ENCODE measurements around the gene SMARCB1. TPM values are rescaled to one million over a fixed set of nuclear protein-coding genes. Genes with fewer than 3 reads are reported as not detected.

The SMARCB1 gene
- total RNA-seq, 1 donor from 2014 or later = 99.8 TPM

- intact Hi-C loops (cut with micrococcal nuclease) = no loop called here
- peak overlapping the region; percentile 40 for H3K27ac Mint-ChIP-seq
Observed at GRCh38 chr22:23834793-23835483, 48.2 kb downstream of the SMARCB1 start.

GRCh38 chr22:23835484-23836144 is 48.8 kb downstream of the SMARCB1 start:
- Mint-ChIP-seq H3K4me3 (peak overlapping the region; percentile 26), H3K27ac (peak overlapping the region; percentile 40), H3K4me1 (ENCODE audit: low read depth) (peaks cover 31% of the 10 kb centered on the region), H3K27me3 (ENCODE audit: insufficient read depth) (no peaks in the 10 kb centered on the region), H3K9me3 (no peaks in the 10 kb centered on the region), H3K36me3 (ENCODE audit: low read depth) (peaks cover 10% of the 10 kb centered on the region)
- intact Hi-C loops (cut with micrococcal nuclease) = no loop called here
- DNase-seq (ENCODE audit: low spot score) = no peak

More at GRCh38 chr22:23834793-23835483, 48.2 kb downstream of the SMARCB1 start:
- Mint-ChIP-seq H3K27me3 (ENCODE audit: insufficient read depth) (no peaks in the 10 kb centered on the region), H3K9me3 (no peaks in the 10 kb centered on the region), H3K4me3 (no peak overlapping the region), H3K4me1 (ENCODE audit: low read depth) (peaks cover 29% of the 10 kb centered on the region), H3K36me3 (ENCODE audit: low read depth) (peaks cover 14% of the 10 kb centered on the region)
- no peak for DNase-seq (ENCODE audit: low spot score)

GRCh38 chr22:23836281-23836680 is 49.5 kb downstream of the SMARCB1 start:
- peaks cover 27% of the 10 kb centered on the region for H3K4me1 Mint-ChIP-seq (ENCODE audit: low read depth)
- H3K9me3 Mint-ChIP-seq = no peaks in the 10 kb centered on the region
- peak overlapping the region; percentile 69 for H3K4me3 Mint-ChIP-seq
- peak overlapping the region; percentile 23 for H3K27ac Mint-ChIP-seq
- peaks cover 6% of the 10 kb centered on the region for H3K36me3 Mint-ChIP-seq (ENCODE audit: low read depth)
- H3K27me3 Mint-ChIP-seq (ENCODE audit: insufficient read depth) = peaks cover 3% of the 10 kb centered on the region
- intact Hi-C loops (cut with micrococcal nuclease) = no loop called here
- DNase-seq (ENCODE audit: low spot score) = no peak

- H3K36me3 Mint-ChIP-seq (ENCODE audit: low read depth) = peaks cover 5% of the 10 kb centered on the region
- peaks cover 27% of the 10 kb centered on the region for H3K4me1 Mint-ChIP-seq (ENCODE audit: low read depth)
- peaks cover 3% of the 10 kb centered on the region for H3K27me3 Mint-ChIP-seq (ENCODE audit: insufficient read depth)
- DNase-seq (ENCODE audit: low spot score) = no peak
- intact Hi-C loops (cut with micrococcal nuclease) = no loop called here
- H3K9me3 Mint-ChIP-seq = no peaks in the 10 kb centered on the region
- peak overlapping the region; percentile 23 for H3K27ac Mint-ChIP-seq
- peak overlapping the region; percentile 93 for H3K4me3 Mint-ChIP-seq
Observed at GRCh38 chr22:23836692-23837495, 50.1 kb downstream of the SMARCB1 start.

GRCh38 chr22:23837496-23837859 is 50.7 kb downstream of the SMARCB1 start:
- peaks cover 27% of the 10 kb centered on the region for H3K4me1 Mint-ChIP-seq (ENCODE audit: low read depth)
- H3K27me3 Mint-ChIP-seq (ENCODE audit: insufficient read depth) = peaks cover 3% of the 10 kb centered on the region
- H3K36me3 Mint-ChIP-seq (ENCODE audit: low read depth) = peaks cover 5% of the 10 kb centered on the region
- no peak for DNase-seq (ENCODE audit: low spot score)
- intact Hi-C loops (cut with micrococcal nuclease) = no loop called here
- no peaks in the 10 kb centered on the region for H3K9me3 Mint-ChIP-seq
- no peak overlapping the region for H3K27ac Mint-ChIP-seq
- H3K4me3 Mint-ChIP-seq = peak overlapping the region; percentile 93

- peaks cover 3% of the 10 kb centered on the region for H3K27me3 Mint-ChIP-seq (ENCODE audit: insufficient read depth)
- H3K4me3 Mint-ChIP-seq = peak overlapping the region; percentile 93
- intact Hi-C loops (cut with micrococcal nuclease) = loop anchor here (2.0 kb wide), 4 partner anchors 17 to 141 kb away; partner anchors contain the start of gene SLC2A11
- H3K4me1 Mint-ChIP-seq (ENCODE audit: low read depth) = peaks cover 27% of the 10 kb centered on the region
- no peaks in the 10 kb centered on the region for H3K9me3 Mint-ChIP-seq
- H3K36me3 Mint-ChIP-seq (ENCODE audit: low read depth) = peaks cover 5% of the 10 kb centered on the region
- H3K27ac Mint-ChIP-seq = peak overlapping the region; percentile 96
- DNase-seq (ENCODE audit: low spot score) = no peak
Observed at GRCh38 chr22:23837911-23838680, 51.3 kb downstream of the SMARCB1 start.

GRCh38 chr22:23838681-23839468 is 52.1 kb downstream of the SMARCB1 start, which contains the start of gene DERL3:
DERL3 (minus strand) TSS chr22:23839006; CDS start chr22:23838987, 19 bp downstream.
- Mint-ChIP-seq H3K9me3 (no peaks in the 10 kb centered on the region), H3K36me3 (ENCODE audit: low read depth) (peaks cover 5% of the 10 kb centered on the region), H3K27me3 (ENCODE audit: insufficient read depth) (peaks cover 3% of the 10 kb centered on the region), H3K27ac (peak within 1 kb of the TSS; percentile 97), H3K4me3 (peak within 1 kb of the TSS; percentile 93), H3K4me1 (ENCODE audit: low read depth) (peaks cover 27% of the 10 kb centered on the region)
- peak; percentile 97 for DNase-seq (ENCODE audit: low spot score)
- intact Hi-C loops (cut with micrococcal nuclease) = loop anchor here (1.0 to 2.0 kb wide), 8 partner anchors 18 to 716 kb away; partner anchors contain the start of genes GUCD1, MIF, SLC2A11 and SNRPD3

- H3K9me3 Mint-ChIP-seq = no peaks in the 10 kb centered on the region
- H3K27me3 Mint-ChIP-seq (ENCODE audit: insufficient read depth) = peaks cover 3% of the 10 kb centered on the region
- H3K4me3 Mint-ChIP-seq = peak overlapping the region; percentile 58
- H3K27ac Mint-ChIP-seq = no peak overlapping the region
- H3K36me3 Mint-ChIP-seq (ENCODE audit: low read depth) = peaks cover 5% of the 10 kb centered on the region
- intact Hi-C loops (cut with micrococcal nuclease) = no loop called here
- no peak for DNase-seq (ENCODE audit: low spot score)
- H3K4me1 Mint-ChIP-seq (ENCODE audit: low read depth) = peaks cover 27% of the 10 kb centered on the region
Observed at GRCh38 chr22:23840026-23840425, 53.3 kb downstream of the SMARCB1 start.

- peak overlapping the region; percentile 11 for H3K27ac Mint-ChIP-seq
- no peak for DNase-seq (ENCODE audit: low spot score)
- H3K4me1 Mint-ChIP-seq (ENCODE audit: low read depth) = peaks cover 25% of the 10 kb centered on the region
- peaks cover 3% of the 10 kb centered on the region for H3K27me3 Mint-ChIP-seq (ENCODE audit: insufficient read depth)
- H3K36me3 Mint-ChIP-seq (ENCODE audit: low read depth) = peaks cover 2% of the 10 kb centered on the region
- no peaks in the 10 kb centered on the region for H3K9me3 Mint-ChIP-seq
- intact Hi-C loops (cut with micrococcal nuclease) = no loop called here
- H3K4me3 Mint-ChIP-seq = no peak overlapping the region
Observed at GRCh38 chr22:23841292-23841691, 54.5 kb downstream of the SMARCB1 start.

- peaks cover 23% of the 10 kb centered on the region for H3K4me1 Mint-ChIP-seq (ENCODE audit: low read depth)
- H3K27ac Mint-ChIP-seq = no peak overlapping the region
- no peak overlapping the region for H3K4me3 Mint-ChIP-seq
- DNase-seq (ENCODE audit: low spot score) = no peak
- intact Hi-C loops (cut with micrococcal nuclease) = no loop called here
- no peaks in the 10 kb centered on the region for H3K9me3 Mint-ChIP-seq
- H3K36me3 Mint-ChIP-seq (ENCODE audit: low read depth) = peaks cover 2% of the 10 kb centered on the region
- peaks cover 3% of the 10 kb centered on the region for H3K27me3 Mint-ChIP-seq (ENCODE audit: insufficient read depth)
Observed at GRCh38 chr22:23841736-23842445, 55.1 kb downstream of the SMARCB1 start.

- no peak overlapping the region for H3K27ac Mint-ChIP-seq
- H3K27me3 Mint-ChIP-seq (ENCODE audit: insufficient read depth) = peaks cover 3% of the 10 kb centered on the region
- H3K4me3 Mint-ChIP-seq = no peak overlapping the region
- peaks cover 2% of the 10 kb centered on the region for H3K36me3 Mint-ChIP-seq (ENCODE audit: low read depth)
- no peaks in the 10 kb centered on the region for H3K9me3 Mint-ChIP-seq
- H3K4me1 Mint-ChIP-seq (ENCODE audit: low read depth) = peaks cover 23% of the 10 kb centered on the region
- no peak for DNase-seq (ENCODE audit: low spot score)
- intact Hi-C loops (cut with micrococcal nuclease) = no loop called here
Observed at GRCh38 chr22:23842599-23842998, 55.8 kb downstream of the SMARCB1 start.

Measured in activated T-helper 1 cell treated with anti-CD3 and anti-CD28 coated beads, Interleukin-12 subunit alpha, Interleukin-12 subunit beta, Interleukin-2, Interleukin-4 antibody, amounts not matched to agents 30 ng/mL and 10 ng/mL and 1 ng/mL, durations not matched to agents 14 hours and 24 hours and 36 hours (primary cell).